Adipose tissue (tissue), 3 donors: ENCODE data around the gene LIX1L. TPM values are rescaled to one million over a fixed set of nuclear protein-coding genes. Genes with fewer than 3 reads are reported as not detected.

Experiments
- H3K27ac ChIP-seq: one replicate; pipeline ENCODE4 v1.5.1; 2013; ENCODE audit warnings: low read depth, low read length
- WGBS, 3 donors: extraction: QIAGEN DNeasy Blood & Tissue Kit; methylation state at CpG; one replicate each; pipeline ENCODE4 v1.1.7; 2013; 5-methylcytosine and 5-hydroxymethylcytosine counted together
- polyA plus RNA-seq, 3 donors: library from polyadenylated mRNA; stranded (reverse); fragments of 200-250 nt; gene quantifications; one replicate each; pipeline ENCODE4 v1.2.3, GENCODE V29; 2013
- donor health status: healthy with polysubstance abuse.
- donor health status: Bipolar disorder and iron deficiency.
- donor health status: healthy.

The LIX1L gene
- polyA plus RNA-seq, 3 donors, result 2.6 to 21.6 (median 12.3) TPM

- 97 to 100% (median 98%) methylated on average over 2 of the region's 2 CpGs for WGBS, 3 donors
- no peak overlapping the region for H3K27ac ChIP-seq
Measured at GRCh38 chr1:145967288-145967687, 9.5 kb upstream of the LIX1L start.

GRCh38 chr1:145965119-145965744, 7.4 kb upstream of the LIX1L start:
- WGBS, 3 donors, result 1% methylated on average over 5 of the region's 5 CpGs
- no peak overlapping the region for H3K27ac ChIP-seq

- WGBS, 3 donors, result 0% methylated on average over 37 of the region's 37 CpGs
- no peak within 1 kb of the TSS for H3K27ac ChIP-seq
Measured at GRCh38 chr1:145964328-145965118, 6.7 kb upstream of the LIX1L start, which contains the start of the genes ANKRD34A and POLR3GL. Gene ANKRD34A (minus strand): TSS chr1:145964575. CDS start chr1:145961759, 2,816 bp downstream. Gene POLR3GL (plus strand): TSS chr1:145964690. CDS start chr1:145974866, 10,176 bp downstream.

DNA sequence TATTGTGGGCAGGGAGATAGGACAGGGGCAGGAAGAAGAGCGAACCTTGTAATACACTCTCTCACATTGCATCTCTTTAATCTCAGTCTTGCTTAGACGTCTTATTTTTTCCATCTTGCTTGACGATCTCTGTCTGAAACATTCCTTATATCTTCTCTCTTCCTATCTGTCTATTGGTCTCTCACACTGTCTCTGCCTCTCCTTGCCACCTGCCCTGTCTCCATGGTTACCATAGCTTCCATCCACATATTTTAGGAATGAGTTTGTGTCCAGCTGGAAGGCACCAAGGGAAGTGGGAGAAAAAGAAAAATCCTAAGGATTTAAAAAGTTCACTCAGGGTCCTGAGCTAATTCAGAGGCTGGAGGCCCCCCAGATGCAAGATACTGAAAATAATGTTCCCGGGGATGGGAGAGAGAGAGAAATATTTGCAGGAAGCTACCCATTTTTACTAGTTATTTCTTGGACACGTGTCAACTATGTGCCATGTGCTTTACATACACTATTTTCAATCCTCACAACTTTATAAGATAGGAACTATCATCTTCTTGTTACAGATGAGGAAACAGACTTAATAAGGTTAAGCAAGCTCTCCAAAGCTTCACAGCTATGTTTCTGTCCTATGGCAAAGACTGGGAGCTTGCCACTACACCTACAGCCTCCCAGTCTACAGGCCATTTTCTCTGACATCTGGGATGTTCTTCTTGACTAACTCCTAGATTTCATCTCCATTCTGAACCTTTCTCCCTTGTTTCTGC, 5.6 kb upstream of the LIX1L start:
- 43 to 49% (median 43%) methylated on average over 5 of the region's 5 CpGs for WGBS, 3 donors
- H3K27ac ChIP-seq, result no peak overlapping the region

- whole genome bisulfite sequencing, 3 donors, result 4 to 14% (median 9%) methylated on average over 18 to 34 of the region's 36 CpGs
- no peak overlapping the region for H3K27ac ChIP-seq
Measured at GRCh38 chr1:145962157-145963102, 4.6 kb upstream of the LIX1L start.

DNA sequence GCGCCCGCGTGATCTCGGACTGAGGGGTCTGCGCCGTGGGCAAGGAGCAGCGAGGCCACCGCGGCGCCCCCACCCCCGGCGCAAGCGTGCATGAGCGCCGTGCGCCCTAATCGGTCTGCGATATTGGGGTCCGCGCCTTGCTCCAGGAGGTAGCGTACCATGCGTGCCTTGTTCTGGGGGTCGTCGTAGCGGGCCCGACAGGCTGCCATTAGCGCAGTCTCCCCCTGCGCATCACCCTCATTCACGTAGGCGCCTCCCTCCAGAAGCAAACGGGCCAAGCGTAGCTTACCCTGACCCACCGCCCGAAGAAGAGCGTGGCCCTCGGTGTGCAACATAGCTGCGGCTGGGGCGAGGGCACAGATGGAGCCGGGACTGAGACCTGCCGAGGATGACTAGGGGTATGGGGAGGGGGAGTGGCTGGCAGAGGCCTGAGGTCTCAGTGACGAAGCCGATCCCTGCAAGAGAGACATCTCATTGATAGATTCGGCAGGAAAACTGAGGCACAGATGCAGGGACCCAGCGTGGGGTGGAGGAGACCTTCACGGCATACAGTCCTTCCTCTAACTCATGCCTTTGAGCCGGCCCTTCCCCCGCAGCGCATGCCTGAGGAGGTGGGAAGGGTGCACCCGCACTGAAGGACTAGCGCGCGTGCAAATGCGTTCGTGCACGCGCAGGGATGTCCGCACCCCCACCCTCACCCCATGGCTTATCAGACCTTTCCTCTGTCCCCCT, 3.8 kb upstream of the LIX1L start:
- 0 to 3% (median 1%) methylated on average over 57 of the region's 57 CpGs for WGBS, 3 donors

GRCh38 chr1:145961109-145961424, 3.2 kb upstream of the LIX1L start:
- H3K27ac ChIP-seq, result peak overlapping the region; percentile 48
- 0 to 1% (median 0%) methylated on average over 20 to 22 of the region's 22 CpGs for WGBS, 3 donors

More for the DNA sequence above, 3.8 kb upstream of the LIX1L start:
- no peak overlapping the region for H3K27ac ChIP-seq

DNA sequence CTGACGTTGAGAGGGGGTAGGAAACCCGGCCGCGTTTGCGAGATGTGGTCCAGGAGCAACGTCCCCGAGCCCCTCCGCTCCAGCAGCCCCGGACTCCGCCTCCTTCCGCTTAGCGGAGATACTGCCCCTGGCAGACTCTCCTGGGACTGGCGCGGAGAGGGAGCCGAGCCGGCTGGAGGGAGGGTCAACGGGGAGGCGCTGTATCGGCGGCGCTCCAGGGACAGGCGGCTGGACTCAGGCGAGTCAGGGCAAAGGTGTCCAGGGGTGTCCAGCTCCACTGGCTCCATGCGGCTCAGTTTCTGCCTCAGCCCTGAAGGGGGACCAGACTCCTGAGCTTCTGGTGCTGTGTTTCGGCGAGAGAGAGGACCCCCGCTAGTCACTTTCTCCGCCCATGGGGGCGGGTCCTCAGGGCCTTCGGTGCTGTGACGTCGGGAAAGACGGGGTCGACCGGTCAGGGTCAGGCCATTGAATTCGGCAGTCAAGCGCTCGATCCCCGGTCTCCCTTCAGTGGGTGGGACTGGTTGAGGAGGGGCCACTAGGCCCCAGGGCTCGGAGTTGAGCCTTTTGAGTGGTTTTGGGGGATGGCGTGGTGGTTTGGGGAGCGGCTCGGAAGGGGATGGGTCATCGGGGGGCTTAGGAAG, 2.8 kb upstream of the LIX1L start:
- 0 to 2% (median 1%) methylated on average over 42 to 44 of the region's 44 CpGs for WGBS, 3 donors
- H3K27ac ChIP-seq, result peak overlapping the region; percentile 48

GRCh38 chr1:145959957-145960467, 2.2 kb upstream of the LIX1L start:
- peak overlapping the region; percentile 48 for H3K27ac ChIP-seq
- 8 to 12% (median 9%) methylated on average over 12 of the region's 12 CpGs for WGBS, 3 donors

GRCh38 chr1:145959333-145959732, 1.5 kb upstream of the LIX1L start:
- H3K27ac ChIP-seq, result no peak overlapping the region

GRCh38 chr1:145958734-145959133, 917 bp upstream of the LIX1L start:
- H3K27ac ChIP-seq, result no peak overlapping the region

DNA sequence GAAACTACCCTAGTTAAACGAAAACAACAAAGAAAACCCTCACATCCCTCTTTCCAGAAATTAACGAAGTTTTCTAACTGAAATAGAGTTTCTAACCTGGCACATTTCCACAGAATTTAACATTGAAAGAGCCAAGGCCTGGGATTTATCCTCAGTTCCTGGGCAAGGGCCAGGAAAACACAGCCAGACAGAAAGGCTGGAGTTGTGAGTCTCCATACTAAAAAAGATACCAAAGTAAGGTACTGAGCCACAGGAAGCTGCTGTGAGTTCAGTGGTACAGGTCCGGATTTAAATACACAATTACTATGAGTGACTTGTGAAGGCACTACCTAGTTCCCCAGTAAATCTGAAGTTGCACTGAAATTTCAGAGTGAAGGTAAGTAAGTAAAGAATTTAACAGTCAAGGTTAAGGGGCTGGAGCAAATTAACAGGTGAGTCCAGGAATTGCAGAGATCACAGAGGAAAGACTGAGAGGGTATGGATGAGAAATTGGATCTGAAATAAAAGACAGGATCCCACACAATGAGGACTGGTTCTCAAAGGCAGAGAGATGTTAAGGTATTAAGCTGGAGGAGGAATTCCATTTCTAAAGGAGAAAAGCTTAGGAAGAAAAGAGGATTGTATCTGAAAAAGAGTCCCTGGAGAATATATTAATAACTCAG, 905 bp downstream of the LIX1L start:
- peak overlapping the region; percentile 51 for H3K27ac ChIP-seq
- 1 to 5% (median 2%) methylated on average over 3 of the region's 3 CpGs for WGBS, 3 donors

DNA sequence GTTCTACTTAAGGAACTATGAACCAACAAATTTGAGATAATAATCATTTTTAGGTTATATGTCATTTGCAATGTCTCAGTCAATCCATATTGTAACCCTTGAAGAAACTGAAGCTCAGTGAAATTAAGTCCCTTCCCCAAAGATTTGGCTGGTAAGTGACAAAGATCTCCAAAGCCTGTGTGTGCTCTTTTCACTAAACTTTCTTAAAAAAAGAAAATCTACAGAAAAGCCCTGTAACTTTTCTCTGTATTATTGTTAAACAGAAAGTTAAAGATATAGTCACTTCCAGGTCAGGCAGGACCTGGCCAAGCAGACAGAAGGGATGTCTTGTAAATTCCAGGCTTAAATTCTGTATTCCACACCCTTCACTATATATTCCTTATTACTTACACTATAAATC, 1.5 kb downstream of the LIX1L start:
- H3K27ac ChIP-seq, result no peak overlapping the region

GRCh38 chr1:145955436-145955835, 2.4 kb downstream of the LIX1L start:
- H3K27ac ChIP-seq, result no peak overlapping the region
- 24 to 38% (median 33%) methylated on average over 2 of the region's 2 CpGs for WGBS, 3 donors

- whole genome bisulfite sequencing, 3 donors, result 82 to 91% (median 88%) methylated on average over 6 of the region's 6 CpGs
- no peak overlapping the region for H3K27ac ChIP-seq
Measured at GRCh38 chr1:145953861-145954260, 4.0 kb downstream of the LIX1L start.

DNA sequence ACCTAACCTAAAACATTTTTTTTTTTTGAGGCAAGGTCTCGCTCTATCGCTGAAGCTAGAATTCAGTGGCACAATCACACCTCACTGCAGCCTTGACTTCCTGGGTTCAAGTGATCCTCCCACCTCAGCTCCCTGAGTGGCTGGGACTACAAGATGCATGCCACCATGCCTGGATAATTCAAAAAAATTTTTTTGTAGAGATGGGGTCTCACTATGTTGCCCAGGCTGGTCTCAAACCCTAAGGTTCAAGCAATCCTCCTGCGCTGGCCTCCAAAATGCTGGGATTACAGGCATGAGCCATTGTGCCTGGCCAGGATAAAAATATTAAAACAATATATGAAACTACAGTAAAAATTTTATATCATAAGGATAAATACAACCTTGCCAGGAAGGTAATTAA, 4.9 kb downstream of the LIX1L start:
- no peak overlapping the region for H3K27ac ChIP-seq
- WGBS, 3 donors, result 96 to 99% (median 98%) methylated on average over 3 of the region's 3 CpGs

GRCh38 chr1:145951526-145951925, 6.3 kb downstream of the LIX1L start:
- no peak overlapping the region for H3K27ac ChIP-seq
- 84 to 96% (median 93%) methylated on average over 1 of the region's 1 CpG for WGBS, 3 donors
